Left lung (tissue), 10 donors: ENCODE data around the gene YBEY. TPM values are rescaled to one million over a fixed set of nuclear protein-coding genes. Genes with fewer than 3 reads are reported as not detected.

ENCODE experiments used
- ATAC-seq: fragments of 200-7000 bp; cut with Tn5 transposase; one replicate; pipeline ENCODE4 v1.9.1; 2020; ENCODE audit warnings: moderate library complexity
- DNase-seq, 4 donors: peaks; one replicate each; pipeline ENCODE4 v3.0.0-alpha.2; 2013 to 2020
- H3K27ac ChIP-seq, 2 donors: fragments of 200-600 bp; sonication (generic) in 1 of 2; one replicate each; pipeline versions ENCODE4 v1.5.0 to v1.8.0; 2020 to 2021
- H3K27me3 ChIP-seq, 2 donors: fragments of 200-600 bp; sonication (generic) in 1 of 2; one replicate each; pipeline versions ENCODE4 v1.5.0 to v1.8.0; 2020 to 2021
- H3K36me3 ChIP-seq, 2 donors: fragments of 200-600 bp; sonication (generic) in 1 of 2; one replicate each; pipeline versions ENCODE4 v1.5.0 to v1.8.0; 2020 to 2021
- H3K4me1 ChIP-seq, 2 donors: fragments of 200-600 bp; one replicate each; pipeline ENCODE4 v1.8.0; 2021
- H3K4me3 ChIP-seq, 2 donors: fragments of 200-600 bp; sonication (generic) in 1 of 2; one replicate each; pipeline versions ENCODE4 v1.5.0 to v1.8.0; 2020 to 2021; ENCODE audit warnings: mild to moderate bottlenecking in 1 of 2
- H3K9me3 ChIP-seq, 2 donors: fragments of 200-600 bp; sonication (generic) in 1 of 2; one replicate each; pipeline versions ENCODE4 v1.5.0 to v1.8.0; 2020 to 2021
- intact Hi-C, 2 donors: fragments of 100-400 bp; cut with DNase I; formaldehyde crosslinking; loops; one replicate each; pipeline versions ENCODE4 v1.11.2 to v1.14.2; 2022
- polyA plus RNA-seq, 6 donors: library from polyadenylated mRNA; unstranded; fragments of 120-200 nt; gene quantifications; one replicate each; pipeline ENCODE4 v1.2.1, GENCODE V29; 2013; ENCODE audit not compliant: insufficient read length in 6 of 6
- total RNA-seq, 2 donors: library from RNA; stranded (reverse); fragmentation: NEBNext Ultra II Directional; extraction: Animal tissue kit (Norgen Biotek cat#: 25700); gene quantifications; one replicate each; pipeline ENCODE4 v1.2.1, GENCODE V29; 2021
- TF ChIP-seq, protein P1 (sequence below), 2 donors: fragments of 200-600 bp; sonication (generic) in 1 of 2; IDR thresholded peaks; one replicate each; pipeline versions ENCODE4 v1.5.0 to v1.8.0; 2021; ENCODE audit warnings: antibody characterized with exemption in 2 of 2
- donor health status: DM: no; HTN: yes; CAD: no.
- donor health status: DM: no; HTN: no; CAD: no.

Gene YBEY
- total and polyA plus RNA-seq, 8 donors, result 6.1 to 23.1 (median 17.6) TPM

DNA sequence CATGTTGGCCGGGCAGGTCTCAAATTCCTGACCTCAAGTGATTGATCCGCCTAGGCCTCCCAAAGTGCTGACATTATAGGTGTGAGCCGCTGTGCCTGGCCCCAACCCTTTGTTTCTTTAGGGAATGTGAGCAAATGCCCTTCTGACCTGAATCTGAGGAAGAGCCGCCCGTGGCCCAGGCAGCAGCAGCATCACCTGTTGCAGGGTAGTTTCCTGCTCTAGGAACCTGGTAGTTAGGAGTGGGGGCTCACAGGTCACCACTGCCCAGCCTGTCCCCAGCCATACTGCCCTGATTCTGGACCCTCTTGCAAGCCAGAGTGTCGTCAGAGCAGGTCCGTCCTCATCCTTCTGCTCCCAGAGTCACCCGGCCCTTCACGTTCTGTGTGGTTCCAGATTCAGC lies 13.0 kb downstream of the YBEY start:
- peaks cover 0 to 20% of the 10 kb centered on the region in 2 donors for H3K36me3 ChIP-seq
- intact Hi-C loops, result no loop called here
- H3K27ac ChIP-seq, result no peak overlapping the region
- H3K4me1 ChIP-seq, result peaks cover 0 to 21% of the 10 kb centered on the region in 2 donors
- DNase-seq, result no peak
- H3K27me3 ChIP-seq, result peaks cover 0 to 20% of the 10 kb centered on the region in 2 donors
- H3K4me3 ChIP-seq, result no peak overlapping the region
- ATAC-seq, result no peak
- TF ChIP-seq, protein P1, sequence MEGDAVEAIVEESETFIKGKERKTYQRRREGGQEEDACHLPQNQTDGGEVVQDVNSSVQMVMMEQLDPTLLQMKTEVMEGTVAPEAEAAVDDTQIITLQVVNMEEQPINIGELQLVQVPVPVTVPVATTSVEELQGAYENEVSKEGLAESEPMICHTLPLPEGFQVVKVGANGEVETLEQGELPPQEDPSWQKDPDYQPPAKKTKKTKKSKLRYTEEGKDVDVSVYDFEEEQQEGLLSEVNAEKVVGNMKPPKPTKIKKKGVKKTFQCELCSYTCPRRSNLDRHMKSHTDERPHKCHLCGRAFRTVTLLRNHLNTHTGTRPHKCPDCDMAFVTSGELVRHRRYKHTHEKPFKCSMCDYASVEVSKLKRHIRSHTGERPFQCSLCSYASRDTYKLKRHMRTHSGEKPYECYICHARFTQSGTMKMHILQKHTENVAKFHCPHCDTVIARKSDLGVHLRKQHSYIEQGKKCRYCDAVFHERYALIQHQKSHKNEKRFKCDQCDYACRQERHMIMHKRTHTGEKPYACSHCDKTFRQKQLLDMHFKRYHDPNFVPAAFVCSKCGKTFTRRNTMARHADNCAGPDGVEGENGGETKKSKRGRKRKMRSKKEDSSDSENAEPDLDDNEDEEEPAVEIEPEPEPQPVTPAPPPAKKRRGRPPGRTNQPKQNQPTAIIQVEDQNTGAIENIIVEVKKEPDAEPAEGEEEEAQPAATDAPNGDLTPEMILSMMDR (IDR thresholded peaks at IDR 0.05), result no peak
- H3K9me3 ChIP-seq, result no peaks in the 10 kb centered on the region

DNA sequence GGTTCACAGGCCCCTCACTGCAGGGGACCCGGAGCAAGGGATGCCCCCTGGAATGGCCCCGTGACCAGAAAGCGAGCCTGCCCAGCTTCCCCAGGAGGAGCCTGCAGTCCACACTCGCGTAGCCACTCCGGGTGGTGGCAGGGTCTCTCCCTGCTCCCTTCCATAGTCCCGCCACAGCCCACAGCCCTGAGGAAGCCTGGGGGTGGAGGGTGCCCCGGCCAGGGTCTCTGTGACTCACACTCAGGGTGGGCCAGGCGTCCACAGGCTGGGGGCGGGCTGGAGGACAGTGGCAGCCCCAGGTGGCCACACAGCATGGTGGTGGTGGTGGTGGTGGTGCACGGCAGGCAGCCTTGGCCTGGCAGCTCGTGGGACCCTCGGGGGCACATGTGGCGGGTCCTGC lies 15.6 kb downstream of the YBEY start:
- no peak for ATAC-seq
- H3K36me3 ChIP-seq, result peaks cover 0 to 38% of the 10 kb centered on the region in 2 donors

DNA sequence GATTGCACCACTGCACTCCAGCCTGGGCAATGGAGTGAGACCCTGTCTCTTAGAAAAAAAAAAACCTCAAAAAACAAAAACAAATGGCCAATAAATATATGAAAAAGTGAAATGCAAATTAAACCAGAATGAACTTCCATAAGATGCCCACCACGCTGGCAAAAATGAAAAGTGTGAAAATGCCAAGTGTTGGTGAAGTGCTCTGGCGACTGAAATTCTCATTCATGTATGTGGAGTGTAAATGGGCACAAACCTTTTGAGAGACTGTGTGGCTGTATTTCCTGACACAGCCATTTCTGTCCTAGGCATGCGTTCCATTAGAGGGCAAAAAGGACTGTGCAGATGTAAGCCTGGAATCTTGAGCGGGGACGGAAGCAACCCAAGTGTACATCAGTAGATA lies 18.3 kb downstream of the YBEY start:
- TF ChIP-seq, protein P1 (IDR thresholded peaks at IDR 0.05), result no peak
- ATAC-seq (no peak), DNase-seq (no peak)
- Histone ChIP-seq H3K9me3 (no peaks in the 10 kb centered on the region), H3K27me3 (no peaks in the 10 kb centered on the region), H3K27ac (no peak overlapping the region), H3K4me1 (no peaks in the 10 kb centered on the region), H3K36me3 (peaks cover 0 to 48% of the 10 kb centered on the region in 2 donors), H3K4me3 (no peak overlapping the region)
- intact Hi-C loops, result no loop called here

More for the DNA sequence above, 15.6 kb downstream of the YBEY start:
- peaks cover 0 to 15% of the 10 kb centered on the region in 2 donors for H3K27me3 ChIP-seq
- TF ChIP-seq, protein P1 (IDR thresholded peaks at IDR 0.05), result no peak
- H3K4me1 ChIP-seq, result peaks cover 0 to 15% of the 10 kb centered on the region in 2 donors
- no peak overlapping the region for H3K4me3 ChIP-seq
- peak in 1 of 4 donors; percentile 61 for DNase-seq
- H3K27ac ChIP-seq, result no peak overlapping the region
- H3K9me3 ChIP-seq, result no peaks in the 10 kb centered on the region
- intact Hi-C loops, result no loop called here

DNA sequence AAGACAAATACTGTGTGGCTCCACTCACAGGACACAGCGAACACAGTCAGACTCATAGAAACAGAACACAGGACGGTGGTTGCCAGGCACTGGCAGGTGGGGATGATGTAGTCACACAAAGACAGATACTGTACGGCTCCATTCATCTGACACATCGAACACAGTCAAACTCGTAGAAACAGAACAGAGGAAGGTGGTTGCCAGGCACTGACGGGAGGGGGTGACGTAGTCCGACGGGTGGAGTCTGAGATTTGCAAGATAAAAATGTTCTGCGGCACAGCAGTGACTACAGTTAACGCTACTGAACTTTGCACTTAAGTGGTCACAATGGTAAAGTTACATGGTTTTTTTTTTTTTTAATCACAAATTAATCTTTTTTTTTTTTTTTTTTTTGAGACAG lies 18.8 kb downstream of the YBEY start:
- peaks cover 0 to 52% of the 10 kb centered on the region in 2 donors for H3K36me3 ChIP-seq
- DNase-seq, result no peak
- H3K4me3 ChIP-seq, result no peak overlapping the region
- TF ChIP-seq, protein P1 (IDR thresholded peaks at IDR 0.05), result no peak
- no peak for ATAC-seq
- H3K27ac ChIP-seq, result no peak overlapping the region
- no peaks in the 10 kb centered on the region for H3K9me3 ChIP-seq
- no peaks in the 10 kb centered on the region for H3K4me1 ChIP-seq
- intact Hi-C loops, result no loop called here
- no peaks in the 10 kb centered on the region for H3K27me3 ChIP-seq

DNA sequence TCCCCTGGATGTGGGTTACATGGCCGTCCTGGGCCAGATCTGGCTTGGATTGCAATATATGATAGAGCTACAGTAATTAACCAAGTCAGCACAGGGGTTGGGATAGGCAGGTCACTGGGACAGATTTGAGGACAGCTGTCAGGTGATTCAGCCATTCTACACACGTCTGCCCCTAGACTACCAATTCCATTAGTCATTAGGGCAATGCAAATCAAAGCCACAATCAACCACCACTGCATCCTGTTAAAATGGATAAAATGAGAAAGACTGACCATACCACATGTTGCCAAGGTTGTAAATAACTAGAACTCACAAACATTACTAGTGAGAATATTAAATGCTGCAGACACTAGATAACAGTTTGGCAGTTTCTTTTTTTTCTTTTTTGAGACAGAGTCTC lies 21.5 kb downstream of the YBEY start:
- Histone ChIP-seq H3K27ac (no peak overlapping the region), H3K4me1 (no peaks in the 10 kb centered on the region), H3K4me3 (no peak overlapping the region), H3K27me3 (no peaks in the 10 kb centered on the region), H3K36me3 (peaks cover 0 to 38% of the 10 kb centered on the region in 2 donors), H3K9me3 (no peaks in the 10 kb centered on the region)
- ATAC-seq, result no peak
- intact Hi-C loops, result no loop called here
- no peak for DNase-seq
- TF ChIP-seq, protein P1 (IDR thresholded peaks at IDR 0.05), result no peak
